Fibroblast of villous mesenchyme (primary cell): ENCODE measurements around the gene MUC15. TPM values are rescaled to one million over a fixed set of nuclear protein-coding genes. Genes with fewer than 3 reads are reported as not detected.

Experiments
- DNase-seq: peaks from one replicate; pipeline ENCODE4 v3.0.0-alpha.2; 2010; ENCODE audit warnings: low read depth
- H3K4me3 ChIP-seq: 2 replicates; pipeline ENCODE4 v1.5.1; 2011; ENCODE audit warnings: low read depth, mild to moderate bottlenecking, low read length
- total RNA-seq: library from RNA; depleted of rRNA; stranded (reverse); fragments of >200 nt; gene quantifications from 2 replicates; pipeline ENCODE4 v1.2.3, GENCODE V29; 2012
- TF ChIP-seq, protein P1 (sequence below): IDR thresholded peaks from 2 replicates; pipeline ENCODE4 v1.5.1; 2012; ENCODE audit warnings: low read depth, mild to moderate bottlenecking, low read length; ENCODE audit not compliant: insufficient read depth

The MUC15 gene
- total RNA-seq, 1 donor, result not detected

DNA sequence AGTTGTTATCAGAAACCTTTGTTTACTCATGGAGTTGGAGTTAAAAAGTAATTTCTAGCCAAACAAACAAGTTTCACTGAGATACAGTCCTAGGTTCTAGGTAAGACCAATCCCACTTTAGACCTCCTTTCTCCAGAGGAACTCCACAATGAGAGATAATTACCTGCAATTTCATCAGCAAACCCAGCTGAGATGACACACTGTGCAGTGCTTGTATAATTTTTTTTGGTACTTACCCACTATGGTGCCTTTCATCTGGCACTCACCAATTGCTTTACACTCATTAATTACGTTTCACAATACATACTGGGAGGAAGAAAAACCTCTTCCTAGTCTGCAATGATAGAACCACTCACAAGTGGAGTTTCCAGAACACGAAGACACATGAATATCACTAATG is 1.8 kb upstream of the MUC15 start:
- DNase-seq, result no peak
- TF ChIP-seq, protein P1, sequence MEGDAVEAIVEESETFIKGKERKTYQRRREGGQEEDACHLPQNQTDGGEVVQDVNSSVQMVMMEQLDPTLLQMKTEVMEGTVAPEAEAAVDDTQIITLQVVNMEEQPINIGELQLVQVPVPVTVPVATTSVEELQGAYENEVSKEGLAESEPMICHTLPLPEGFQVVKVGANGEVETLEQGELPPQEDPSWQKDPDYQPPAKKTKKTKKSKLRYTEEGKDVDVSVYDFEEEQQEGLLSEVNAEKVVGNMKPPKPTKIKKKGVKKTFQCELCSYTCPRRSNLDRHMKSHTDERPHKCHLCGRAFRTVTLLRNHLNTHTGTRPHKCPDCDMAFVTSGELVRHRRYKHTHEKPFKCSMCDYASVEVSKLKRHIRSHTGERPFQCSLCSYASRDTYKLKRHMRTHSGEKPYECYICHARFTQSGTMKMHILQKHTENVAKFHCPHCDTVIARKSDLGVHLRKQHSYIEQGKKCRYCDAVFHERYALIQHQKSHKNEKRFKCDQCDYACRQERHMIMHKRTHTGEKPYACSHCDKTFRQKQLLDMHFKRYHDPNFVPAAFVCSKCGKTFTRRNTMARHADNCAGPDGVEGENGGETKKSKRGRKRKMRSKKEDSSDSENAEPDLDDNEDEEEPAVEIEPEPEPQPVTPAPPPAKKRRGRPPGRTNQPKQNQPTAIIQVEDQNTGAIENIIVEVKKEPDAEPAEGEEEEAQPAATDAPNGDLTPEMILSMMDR, result no peak
- H3K4me3 ChIP-seq, result no peak overlapping the region

DNA sequence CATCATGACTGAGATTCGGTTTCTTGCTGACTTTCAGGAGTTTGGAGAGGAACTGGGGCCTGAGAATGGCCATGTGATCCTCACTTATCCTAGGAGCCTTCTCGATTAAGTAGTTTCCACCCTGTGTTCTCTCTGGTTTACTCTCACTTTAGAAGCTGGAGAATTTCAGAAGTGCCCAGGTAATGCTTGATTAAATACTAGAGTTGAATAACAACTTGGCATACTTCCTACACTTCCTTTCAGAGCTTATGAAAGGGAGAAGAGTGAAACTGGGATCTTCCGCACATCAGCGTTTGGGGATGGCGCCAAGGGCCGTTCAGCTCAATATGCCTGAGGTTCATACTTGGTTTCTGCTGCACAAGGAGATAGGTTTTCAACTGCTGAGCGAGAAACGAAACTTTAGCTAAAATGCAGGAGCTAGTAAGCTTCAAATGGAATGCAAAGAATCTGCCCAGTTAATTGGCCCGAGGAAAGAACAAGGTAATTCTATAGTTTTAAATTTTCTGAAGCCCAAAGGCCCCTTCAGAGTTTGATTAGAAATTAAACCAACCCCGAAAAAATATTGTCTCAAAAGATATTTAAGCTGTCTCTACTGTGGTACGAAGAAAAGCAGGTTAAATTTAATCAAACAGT is 823 bp upstream of the MUC15 start:
- TF ChIP-seq, protein P1, result no peak
- H3K4me3 ChIP-seq, result no peak overlapping the region
- DNase-seq, result no peak

DNA sequence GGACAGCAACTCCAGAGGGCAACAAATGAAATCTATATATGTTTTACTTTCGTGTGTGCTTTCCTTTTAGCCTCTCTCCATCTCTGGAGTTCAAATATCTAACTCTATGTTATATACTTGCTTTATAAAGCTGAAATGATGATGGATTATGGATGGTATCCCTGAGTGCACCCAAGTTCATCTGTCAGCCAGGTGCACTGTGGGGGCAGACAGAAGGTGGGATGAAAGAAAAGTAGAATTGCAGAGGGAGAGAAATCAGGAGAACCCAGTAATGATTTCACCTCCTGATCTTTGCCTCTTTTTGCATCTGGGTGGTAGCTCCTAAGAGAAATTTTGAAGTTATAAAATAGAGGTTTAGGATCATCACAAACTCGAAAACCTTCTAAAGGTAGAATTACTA is 2.4 kb downstream of the MUC15 start:
- TF ChIP-seq, protein P1, result no peak
- H3K4me3 ChIP-seq, result no peak overlapping the region
- DNase-seq, result no peak

DNA sequence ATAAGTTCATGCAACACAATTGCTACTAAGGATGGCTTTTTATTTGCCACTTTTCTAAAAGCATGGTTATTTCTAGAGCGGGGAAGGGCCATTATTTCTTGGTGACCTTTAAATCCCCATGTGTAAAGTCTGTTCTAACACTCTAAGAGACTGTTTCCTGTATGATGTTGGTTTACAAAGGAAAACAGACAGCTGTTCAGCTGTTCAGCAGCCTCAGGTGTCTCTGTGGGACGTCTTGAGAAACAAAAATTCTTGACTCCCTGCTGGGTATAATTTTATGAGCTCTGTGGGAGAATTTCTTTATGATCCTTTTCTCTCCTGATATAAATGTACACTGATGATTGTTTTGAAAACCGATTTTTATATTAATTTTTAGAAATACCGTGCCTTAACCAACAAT is 13.9 kb downstream of the MUC15 start:
- DNase-seq, result no peak
- no peak overlapping the region for H3K4me3 ChIP-seq
- TF ChIP-seq, protein P1, result no peak

DNA sequence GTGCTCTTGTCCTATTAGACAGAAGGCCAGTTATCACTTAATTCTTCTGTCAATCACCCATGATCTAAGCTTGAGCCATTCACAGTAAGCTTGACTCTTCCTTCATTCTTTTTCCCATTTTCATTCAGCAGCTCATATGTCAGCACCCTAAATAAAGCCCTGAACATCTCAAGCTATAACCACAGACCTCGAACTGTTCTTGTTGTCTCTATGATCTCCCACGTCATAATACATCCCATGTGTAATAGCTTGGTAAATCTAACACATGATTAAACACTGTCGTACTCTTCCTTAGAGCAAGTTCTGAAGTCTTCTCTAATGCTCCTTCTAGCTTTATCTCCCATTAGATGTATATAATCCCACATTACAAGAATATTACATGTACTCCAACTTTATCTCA is 14.4 kb downstream of the MUC15 start:
- H3K4me3 ChIP-seq, result no peak overlapping the region
- DNase-seq, result no peak
- TF ChIP-seq, protein P1, result no peak

DNA sequence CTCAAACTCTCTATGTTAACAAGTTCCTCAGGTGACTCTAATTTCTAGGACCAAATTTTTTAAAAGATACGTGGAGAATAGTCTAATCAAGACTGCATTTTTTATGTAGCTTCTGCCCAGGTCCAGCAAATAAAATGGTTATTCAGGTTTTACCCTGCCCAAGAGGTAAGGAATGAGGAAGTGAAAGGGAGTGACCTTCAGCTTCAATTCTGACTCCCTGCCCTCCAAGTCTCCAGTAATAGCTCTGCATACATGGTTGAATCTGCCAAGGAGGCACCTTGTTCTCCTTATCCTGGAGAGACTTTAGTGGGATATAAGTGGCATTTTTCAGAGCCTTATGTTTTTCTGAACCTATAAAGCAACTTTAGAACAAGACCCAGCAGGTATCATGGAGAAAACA is 15.5 kb downstream of the MUC15 start:
- no peak overlapping the region for H3K4me3 ChIP-seq
- TF ChIP-seq, protein P1, result no peak
- DNase-seq, result no peak

DNA sequence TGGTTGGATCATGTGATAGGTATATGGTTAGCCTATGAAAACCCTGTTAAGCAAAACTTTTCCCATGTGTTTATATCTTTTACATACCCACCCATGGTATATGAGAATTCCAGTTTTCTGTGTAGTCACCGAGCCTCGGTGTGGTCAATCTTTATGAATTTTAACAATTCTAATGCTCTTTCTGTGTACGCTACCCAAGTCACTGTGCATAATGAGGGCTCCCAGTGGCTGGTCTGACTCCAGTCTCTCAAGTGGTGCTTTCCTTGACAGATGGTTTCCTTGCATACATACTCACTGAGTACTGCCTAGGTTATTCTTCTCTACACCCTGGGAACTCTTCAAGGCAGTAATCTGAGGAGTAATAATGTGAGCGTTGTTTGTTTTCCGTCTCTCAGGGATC is 17.6 kb downstream of the MUC15 start:
- TF ChIP-seq, protein P1, result no peak
- H3K4me3 ChIP-seq, result no peak overlapping the region
- no peak for DNase-seq
